ENCODE data around the gene PPM1B.

Gene PPM1B

GRCh38 chr2:44190526-44190925 is 21.9 kb downstream of the PPM1B start:
- no peak for TF ChIP-seq CTCF (conservative IDR thresholded peaks at IDR 0.05; ENCODE audit: control insufficient read depth, insufficient read depth, low read depth, low read length)
- DNase-seq (ENCODE audit: low read depth): no peak
- H3K4me3 ChIP-seq (ENCODE audit: control insufficient read depth, low read depth, low read length): no peak overlapping the region

GRCh38 chr2:44191739-44192138 is 23.1 kb downstream of the PPM1B start:
- no peak for DNase-seq (ENCODE audit: low read depth)
- H3K4me3 ChIP-seq (ENCODE audit: control insufficient read depth, low read depth, low read length): no peak overlapping the region
- no peak for TF ChIP-seq CTCF (conservative IDR thresholded peaks at IDR 0.05; ENCODE audit: control insufficient read depth, insufficient read depth, low read depth, low read length)

GRCh38 chr2:44192646-44193045 is 24.0 kb downstream of the PPM1B start:
- TF ChIP-seq CTCF (conservative IDR thresholded peaks at IDR 0.05; ENCODE audit: control insufficient read depth, insufficient read depth, low read depth, low read length): no peak
- no peak overlapping the region for H3K4me3 ChIP-seq (ENCODE audit: control insufficient read depth, low read depth, low read length)
- DNase-seq (ENCODE audit: low read depth): no peak

- no peak for DNase-seq (ENCODE audit: low read depth)
- no peak for TF ChIP-seq CTCF (conservative IDR thresholded peaks at IDR 0.05; ENCODE audit: control insufficient read depth, insufficient read depth, low read depth, low read length)
- H3K4me3 ChIP-seq (ENCODE audit: control insufficient read depth, low read depth, low read length): no peak overlapping the region
Measured at GRCh38 chr2:44195714-44196113, 27.0 kb downstream of the PPM1B start.

GRCh38 chr2:44197816-44198215 is 29.1 kb downstream of the PPM1B start:
- TF ChIP-seq CTCF (conservative IDR thresholded peaks at IDR 0.05; ENCODE audit: control insufficient read depth, insufficient read depth, low read depth, low read length): no peak
- no peak for DNase-seq (ENCODE audit: low read depth)
- H3K4me3 ChIP-seq (ENCODE audit: control insufficient read depth, low read depth, low read length): no peak overlapping the region

GRCh38 chr2:44200011-44200410 is 31.3 kb downstream of the PPM1B start:
- H3K4me3 ChIP-seq (ENCODE audit: control insufficient read depth, low read depth, low read length): no peak overlapping the region
- no peak for TF ChIP-seq CTCF (conservative IDR thresholded peaks at IDR 0.05; ENCODE audit: control insufficient read depth, insufficient read depth, low read depth, low read length)
- no peak for DNase-seq (ENCODE audit: low read depth)

GRCh38 chr2:44200759-44201158 is 32.1 kb downstream of the PPM1B start:
- TF ChIP-seq CTCF (conservative IDR thresholded peaks at IDR 0.05; ENCODE audit: control insufficient read depth, insufficient read depth, low read depth, low read length): no peak

More at GRCh38 chr2:44200759-44201158, 32.1 kb downstream of the PPM1B start:
- DNase-seq (ENCODE audit: low read depth): no peak
- no peak overlapping the region for H3K4me3 ChIP-seq (ENCODE audit: control insufficient read depth, low read depth, low read length)

Measured in fibroblast of mammary gland (primary cell).